HEK293T (cell line): ENCODE results near the gene B3GAT3.

ENCODE experiments used
- FOXM1 ChIP-seq: fragments of 450-650 bp; IDR thresholded peaks from 2 replicates; pipeline ENCODE4 v1.6.1; 2017; ENCODE audit warnings: mild to moderate bottlenecking, borderline replicate concordance
- SP1 ChIP-seq: fragments of 450-650 bp; IDR thresholded peaks from 2 replicates; pipeline ENCODE4 v1.6.1; 2017
- SUZ12 ChIP-seq: fragments of 450-650 bp; IDR thresholded peaks from 2 replicates; pipeline ENCODE4 v1.6.1; 2016; ENCODE audit warnings: mild to moderate bottlenecking
- TARDBP ChIP-seq: fragments of 450-650 bp; IDR thresholded peaks from 2 replicates; pipeline ENCODE4 v1.6.1; 2016
- ZNF384 ChIP-seq: fragments of 450-650 bp; IDR thresholded peaks from 2 replicates; pipeline ENCODE4 v1.6.1; 2016

- no peak for TF ChIP-seq SUZ12
- no peak for TF ChIP-seq TARDBP
- no peak for TF ChIP-seq ZNF384
- TF ChIP-seq FOXM1 = no peak
- no peak for TF ChIP-seq SP1
These were observed 29.5 kb downstream of the B3GAT3 start for GRCh38 chr11:62592146-62592815.
